Umbilical cord (tissue), 2 donors: Measurements from ENCODE around the gene EPN1. TPM values are rescaled to one million over a fixed set of nuclear protein-coding genes. Genes with fewer than 3 reads are reported as not detected.

ENCODE experiments used
- DNase-seq: peaks from one replicate; pipeline ENCODE4 v3.0.0-alpha.2; 2015; ENCODE audit warnings: low spot score
- total RNA-seq: library from RNA; depleted of rRNA; stranded (reverse); fragments of >200 nt; gene quantifications from one replicate; pipeline ENCODE4 v1.2.3, GENCODE V29; 2014; ENCODE audit warnings: low replicate concordance; ENCODE audit not compliant: insufficient read depth

Gene EPN1
- total RNA-seq, 1 donor from 2014 or later = 7.5 TPM

- DNase-seq = no peak
These were observed 17.7 kb downstream of the EPN1 start for GRCh38 chr19:55692681-55693081.

- no peak for DNase-seq
These were observed 18.4 kb downstream of the EPN1 start for GRCh38 chr19:55693336-55693974.

- no peak for DNase-seq
These were observed 19.2 kb downstream of the EPN1 start for GRCh38 chr19:55694241-55694655.

- DNase-seq = no peak
These were observed 19.8 kb downstream of the EPN1 start for GRCh38 chr19:55694656-55695491.

- no peak for DNase-seq
These were observed 20.7 kb downstream of the EPN1 start for GRCh38 chr19:55695511-55696290.

- no peak for DNase-seq
These were observed 21.5 kb downstream of the EPN1 start for GRCh38 chr19:55696301-55697068.

- DNase-seq = no peak
These were observed 22.0 kb downstream of the EPN1 start for GRCh38 chr19:55697069-55697440.

- DNase-seq = no peak
These were observed 22.7 kb downstream of the EPN1 start for GRCh38 chr19:55697698-55698097.

- DNase-seq = no peak
These were observed 23.2 kb downstream of the EPN1 start for GRCh38 chr19:55698256-55698655.

- no peak for DNase-seq
These were observed 24.2 kb downstream of the EPN1 start for GRCh38 chr19:55699221-55699620.

GRCh38 chr19:55700813-55701212 is 25.8 kb downstream of the EPN1 start:
- DNase-seq = no peak

- DNase-seq = no peak
These were observed 27.2 kb downstream of the EPN1 start for GRCh38 chr19:55702131-55702627.

GRCh38 chr19:55703790-55704215 is 28.8 kb downstream of the EPN1 start:
- DNase-seq = no peak

- no peak for DNase-seq
These were observed 29.6 kb downstream of the EPN1 start for GRCh38 chr19:55704494-55705245.

GRCh38 chr19:55705972-55706371 is 30.9 kb downstream of the EPN1 start:
- no peak for DNase-seq

- DNase-seq = no peak
These were observed 36.7 kb downstream of the EPN1 start for GRCh38 chr19:55711719-55712118.

- DNase-seq = no peak
These were observed 38.0 kb downstream of the EPN1 start for GRCh38 chr19:55712804-55713631.

GRCh38 chr19:55716531-55716930 is 41.5 kb downstream of the EPN1 start:
- no peak for DNase-seq

GRCh38 chr19:55717251-55717650 is 42.2 kb downstream of the EPN1 start:
- no peak for DNase-seq
